Thyroid gland (tissue), 4 donors: ENCODE data around the gene IL33.

ENCODE experiments used
- CTCF ChIP-seq, 6 experiments: fragments of 200-600 bp in 3 of 6; fragments of 450-650 bp in 3 of 6; sonication (generic) in 3 of 6; IDR thresholded peaks; one replicate each; pipeline ENCODE4 v1.5.1; 2016 to 2019; ENCODE audit warnings: antibody characterized with exemption in 6 of 6, mild to moderate bottlenecking in 2 of 6, inconsistent platforms in 1 of 6, moderate library complexity in 1 of 6
- POLR2A ChIP-seq, 2 donors: fragments of 450-650 bp; IDR thresholded peaks; one replicate each; pipeline ENCODE4 v1.6.1; 2017; ENCODE audit warnings: antibody characterized with exemption in 2 of 2, mild to moderate bottlenecking in 2 of 2, moderate library complexity in 1 of 2

DNA sequence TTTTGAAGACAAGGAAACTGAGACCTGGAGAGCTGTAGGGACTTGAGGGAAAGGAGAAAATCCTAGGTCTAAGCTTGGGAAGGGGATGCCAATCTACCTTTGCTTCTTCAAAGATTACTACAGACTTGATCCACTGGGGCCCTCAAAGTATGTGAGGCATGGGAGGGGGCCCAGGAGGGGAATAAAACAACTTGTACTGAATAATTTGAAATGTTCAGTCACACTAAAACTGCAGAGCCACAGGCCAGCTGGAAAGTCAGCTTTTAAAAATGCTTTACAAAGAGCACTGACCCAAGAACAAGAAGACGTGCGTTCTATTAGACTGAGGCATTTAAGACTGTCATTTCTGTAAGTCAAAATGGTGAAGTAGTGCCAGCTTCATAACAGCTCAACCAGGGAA, 13.6 kb downstream of the IL33 start:
- TF ChIP-seq CTCF (IDR thresholded peaks at IDR 0.05): no peak
- no peak for TF ChIP-seq POLR2A (IDR thresholded peaks at IDR 0.05)
